Prostate gland (tissue), 2 donors: Measurements from ENCODE around the gene FOXC2. TPM values are rescaled to one million over a fixed set of nuclear protein-coding genes. Genes with fewer than 3 reads are reported as not detected.
"Not testable (repeated sequence)": the region's sequence is repeated elsewhere in the genome, so short reads cannot be mapped to it uniquely, and the experiment has no call there.

Experiments used
- DNase-seq: peaks from one replicate; pipeline ENCODE4 v3.0.0-alpha.2; 2019; ENCODE audit warnings: low spot score
- H3K27ac ChIP-seq, 2 donors: fragments of 200-600 bp; sonication (generic); 2 replicates each; pipeline ENCODE4 v1.5.1; 2017 to 2019
- H3K27me3 ChIP-seq: fragments of 200-600 bp; sonication (generic); replicated peaks from 2 replicates; pipeline ENCODE4 v1.5.1; 2019; ENCODE audit not compliant: insufficient read depth
- H3K36me3 ChIP-seq, 2 donors: fragments of 200-600 bp; sonication (generic); 1 replicate in 1 of 2; 2 replicates in 1 of 2; pipeline versions ENCODE4 v1.5.1 to v1.8.1; 2017 to 2019
- H3K4me1 ChIP-seq: fragments of 200-600 bp; sonication (generic); replicated peaks from 2 replicates; pipeline ENCODE4 v1.5.1; 2019
- H3K4me3 ChIP-seq, 2 donors: fragments of 200-600 bp; sonication (generic); 2 replicates each; pipeline ENCODE4 v1.5.1; 2017 to 2019
- H3K9me3 ChIP-seq: fragments of 200-600 bp; sonication (generic); 2 replicates; pipeline ENCODE4 v1.5.1; 2017
- CTCF ChIP-seq, 4 experiments: fragments of 200-600 bp in 2 of 4; fragments of 450-650 bp in 2 of 4; sonication (generic) in 2 of 4; IDR thresholded peaks; 1 replicate in 3 of 4; 2 replicates in 1 of 4; pipeline ENCODE4 v1.5.1; 2016 to 2019; ENCODE audit warnings: antibody characterized with exemption in 4 of 4, mild to moderate bottlenecking in 2 of 4, moderate library complexity in 2 of 4
- POLR2A ChIP-seq: fragments of 450-650 bp; IDR thresholded peaks from one replicate; pipeline ENCODE4 v1.6.1; 2016; ENCODE audit warnings: antibody characterized with exemption, mild to moderate bottlenecking
- POLR2AphosphoS5 ChIP-seq: sonication (generic); formaldehyde crosslinking; IDR thresholded peaks from one replicate; pipeline ENCODE4 v1.6.1; 2017; ENCODE audit warnings: antibody characterized with exemption
- WGBS: methylation state at CpG from one replicate; pipeline ENCODE4 v1.1.5; 2018; 5-methylcytosine and 5-hydroxymethylcytosine counted together
- intact Hi-C: fragments of 100-400 bp; cut with DNase I; formaldehyde crosslinking; loops from one replicate; pipeline ENCODE4 v1.14.2; 2022
- total RNA-seq, 2 donors: library from RNA; depleted of rRNA; stranded (reverse); fragments of >200 nt; gene quantifications; one replicate each; pipeline ENCODE4 v1.1.0, GENCODE V29; 2016

The FOXC2 gene
- total RNA-seq, 2 donors from 2014 or later: 0.41 to 6.5 TPM

GRCh38 chr16:86587487-86587886 lies 20.9 kb downstream of the FOXC2 start:
- peaks cover 6% of the 10 kb centered on the region for H3K27me3 ChIP-seq
- 96% methylated on average over 3 of the region's 3 CpGs for WGBS

GRCh38 chr16:86587955-86588354 lies 21.3 kb downstream of the FOXC2 start:
- H3K36me3 ChIP-seq, intact Hi-C loops, H3K9me3 ChIP-seq, H3K4me1 ChIP-seq, H3K4me3 ChIP-seq, H3K27ac ChIP-seq, DNase-seq: not testable (repeated sequence)
- WGBS: 94% methylated on average over 3 of the region's 3 CpGs
- H3K27me3 ChIP-seq: peaks cover 11% of the 10 kb centered on the region

More at GRCh38 chr16:86587487-86587886, 20.9 kb downstream of the FOXC2 start:
- Histone ChIP-seq H3K27ac (no peak overlapping the region), H3K4me1 (no peaks in the 10 kb centered on the region), H3K36me3 (no peaks in the 10 kb centered on the region), H3K9me3 (no peaks in the 10 kb centered on the region), H3K4me3 (no peak overlapping the region)
- intact Hi-C loops: no loop called here
- DNase-seq: no peak
- TF ChIP-seq CTCF (IDR thresholded peaks at IDR 0.05): no peak
- TF ChIP-seq POLR2AphosphoS5: no peak
- no peak for TF ChIP-seq POLR2A

- H3K4me3 ChIP-seq: no peak overlapping the region
- TF ChIP-seq CTCF (IDR thresholded peaks at IDR 0.05) (no peak), POLR2A (no peak), POLR2AphosphoS5 (no peak)
- no peaks in the 10 kb centered on the region for H3K36me3 ChIP-seq
- H3K27me3 ChIP-seq: peaks cover 11% of the 10 kb centered on the region
- no peaks in the 10 kb centered on the region for H3K4me1 ChIP-seq
- no peak for DNase-seq
- intact Hi-C loops: no loop called here
- 37% methylated on average over 4 of the region's 4 CpGs for WGBS
- no peak overlapping the region for H3K27ac ChIP-seq
- H3K9me3 ChIP-seq: no peaks in the 10 kb centered on the region
Measured at GRCh38 chr16:86590501-86591144, 24.0 kb downstream of the FOXC2 start.

DNA sequence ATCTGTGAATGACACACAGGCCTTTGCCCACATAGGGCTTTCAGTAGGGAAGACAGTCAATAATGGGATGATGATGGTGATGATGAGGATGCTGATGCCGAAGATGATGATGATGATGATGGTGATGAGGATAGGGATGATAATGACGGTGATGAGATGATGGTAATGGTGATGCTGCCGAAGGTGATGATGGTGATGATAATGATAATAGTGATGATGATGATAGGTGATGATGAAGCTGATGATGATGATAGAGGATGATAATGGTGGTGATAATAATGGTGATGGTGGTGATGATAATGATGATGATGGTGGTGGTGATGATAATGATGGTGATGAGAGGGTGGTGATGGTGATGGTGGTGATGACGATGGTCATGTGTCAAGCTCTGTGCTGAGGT lies 24.6 kb downstream of the FOXC2 start:
- Histone ChIP-seq H3K27ac (no peak overlapping the region), H3K9me3 (no peaks in the 10 kb centered on the region), H3K36me3 (no peaks in the 10 kb centered on the region), H3K27me3 (peaks cover 11% of the 10 kb centered on the region), H3K4me3 (no peak overlapping the region), H3K4me1 (no peaks in the 10 kb centered on the region)
- DNase-seq: no peak
- intact Hi-C loops: no loop called here
- TF ChIP-seq POLR2A (no peak), CTCF (IDR thresholded peaks at IDR 0.05) (no peak), POLR2AphosphoS5 (no peak)
- WGBS: 97% methylated on average over 4 of the region's 4 CpGs

GRCh38 chr16:86593913-86594620 lies 27.4 kb downstream of the FOXC2 start:
- no peaks in the 10 kb centered on the region for H3K9me3 ChIP-seq
- no peaks in the 10 kb centered on the region for H3K36me3 ChIP-seq
- intact Hi-C loops: no loop called here
- TF ChIP-seq POLR2A: no peak
- TF ChIP-seq POLR2AphosphoS5: no peak
- no peak for TF ChIP-seq CTCF (IDR thresholded peaks at IDR 0.05)
- WGBS: 17% methylated on average over 13 of the region's 13 CpGs
- H3K4me3 ChIP-seq: no peak overlapping the region
- H3K27me3 ChIP-seq: peaks cover 18% of the 10 kb centered on the region
- no peak overlapping the region for H3K27ac ChIP-seq
- no peaks in the 10 kb centered on the region for H3K4me1 ChIP-seq
- DNase-seq: no peak
